IMR-90 (cell line): ENCODE measurements around the gene CAMTA1. TPM values are rescaled to one million over a fixed set of nuclear protein-coding genes. Genes with fewer than 3 reads are reported as not detected.

Experiments used
- ATAC-seq: fragments of 200-7000 bp; cut with Tn5 transposase; 2 replicates; pipeline ENCODE4 v1.9.1; 2020; ENCODE audit warnings: low read depth, mild to moderate bottlenecking, moderate library complexity
- BruUV-seq: library from RNA; stranded (reverse); fragments of 400-500 nt; replicated peaks from 2 replicates; lab custom pipeline; 2021; lab: Mats Ljungman, UMichigan
- CTCF ChIA-PET: fragments of 300-600 bp; formaldehyde crosslinking; extraction: SDS; loops from one replicate; lab custom pipeline; 2021; ENCODE audit warnings: antibody characterized with exemption; lab: Yijun Ruan, JAX
- POLR2A ChIA-PET: fragments of 300-600 bp; sonication (Branson Sonifier 250); formaldehyde crosslinking; loops from one replicate; lab custom pipeline; 2022; ENCODE audit warnings: antibody characterized with exemption; ENCODE audit not compliant: unreplicated experiment; lab: Charles Lee
- DNase-seq: peaks from one replicate; pipeline ENCODE4 v3.0.0; 2013
- H2AFZ ChIP-seq: replicated peaks from 2 replicates; pipeline ENCODE3; 2013; ENCODE audit warnings: low read length, mild to moderate bottlenecking; ENCODE audit not compliant: poor library complexity
- H2AK5ac ChIP-seq: 2 replicates; pipeline ENCODE4 v1.6.1; 2013; ENCODE audit warnings: low read depth, low read length, inconsistent platforms
- H2AK9ac ChIP-seq: replicated peaks from 2 replicates; pipeline ENCODE3; 2013; ENCODE audit warnings: mild to moderate bottlenecking, low read depth, low read length, moderate library complexity; ENCODE audit not compliant: poor library complexity
- H2BK120ac ChIP-seq: 2 replicates; pipeline ENCODE4 v1.6.1; 2013; ENCODE audit warnings: low read depth, low read length, inconsistent platforms
- H2BK15ac ChIP-seq: 3 replicates; pipeline ENCODE4 v1.6.1; 2013; ENCODE audit warnings: low read depth, low read length, inconsistent platforms
- H2BK20ac ChIP-seq: 2 replicates; pipeline ENCODE4 v1.6.1; 2013; ENCODE audit warnings: low read depth, mild to moderate bottlenecking, inconsistent platforms, low read length, moderate library complexity
- H2BK5ac ChIP-seq: 2 replicates; pipeline ENCODE4 v1.6.1; 2013; ENCODE audit warnings: mild to moderate bottlenecking, low read depth, low read length, inconsistent platforms; ENCODE audit not compliant: poor library complexity, severe bottlenecking
- H3K14ac ChIP-seq: replicated peaks from 2 replicates; pipeline ENCODE4 v1.6.1; 2013; ENCODE audit warnings: low read depth, low read length, inconsistent platforms
- H3K18ac ChIP-seq: 2 replicates; pipeline ENCODE4 v1.6.1; 2013; ENCODE audit warnings: low read depth, low read length, control low read depth
- H3K23ac ChIP-seq: 2 replicates; pipeline ENCODE4 v1.6.1; 2013; ENCODE audit warnings: low read depth, low read length, inconsistent platforms
- H3K27ac ChIP-seq: 2 replicates; pipeline ENCODE4 v1.5.1; 2013; ENCODE audit warnings: mild to moderate bottlenecking, control low read depth, low read length; ENCODE audit not compliant: insufficient read depth
- H3K27me3 ChIP-seq: 2 replicates; pipeline ENCODE4 v1.6.1; 2013; ENCODE audit warnings: low read length; ENCODE audit not compliant: control insufficient read depth, insufficient read depth
- H3K36me3 ChIP-seq: 2 replicates; pipeline ENCODE4 v1.6.1; 2013; ENCODE audit warnings: low read length, mixed read lengths; ENCODE audit not compliant: control insufficient read depth, insufficient read depth
- H3K4ac ChIP-seq: 2 replicates; pipeline ENCODE4 v1.6.1; 2013; ENCODE audit warnings: low read depth, low read length, inconsistent platforms
- H3K4me1 ChIP-seq: 2 replicates; pipeline ENCODE4 v1.6.1; 2013; ENCODE audit warnings: low read length, mixed read lengths; ENCODE audit not compliant: control insufficient read depth, insufficient read depth
- H3K4me2 ChIP-seq: 2 replicates; pipeline ENCODE4 v1.6.1; 2013; ENCODE audit warnings: low read depth, mild to moderate bottlenecking, control low read depth, low read length, moderate library complexity
- H3K4me3 ChIP-seq: 2 replicates; pipeline ENCODE4 v1.5.1; 2013; ENCODE audit warnings: low read depth, mild to moderate bottlenecking, control low read depth, low read length, moderate library complexity; ENCODE audit not compliant: insufficient read depth
- H3K56ac ChIP-seq: 2 replicates; pipeline ENCODE4 v1.6.1; 2013; ENCODE audit warnings: low read length, inconsistent platforms; ENCODE audit not compliant: insufficient read depth; ENCODE audit errors: extremely low read depth
- H3K79me1 ChIP-seq, 2 experiments: 2 replicates each; pipeline ENCODE4 v1.6.1; 2013; ENCODE audit warnings: low read length in 2 of 2, inconsistent platforms in 1 of 2, low read depth in 1 of 2
- H3K9ac ChIP-seq: 2 replicates; pipeline ENCODE4 v1.6.1; 2013; ENCODE audit warnings: low read depth, low read length, control low read depth
- H3K9me1 ChIP-seq: 2 replicates; pipeline ENCODE4 v1.6.1; 2013; ENCODE audit warnings: low read length, inconsistent platforms; ENCODE audit not compliant: insufficient read depth
- H3K9me3 ChIP-seq: 2 replicates; pipeline ENCODE4 v1.6.1; 2013; ENCODE audit warnings: low read length; ENCODE audit not compliant: control insufficient read depth, insufficient read depth
- H4K20me1 ChIP-seq: 2 replicates; pipeline ENCODE4 v1.6.1; 2013; ENCODE audit warnings: low read length, inconsistent platforms; ENCODE audit not compliant: insufficient read depth
- H4K5ac ChIP-seq: 2 replicates; pipeline ENCODE4 v1.6.1; 2013; ENCODE audit warnings: mild to moderate bottlenecking, low read depth, low read length, control low read depth
- H4K8ac ChIP-seq, 2 experiments: 2 replicates each; pipeline ENCODE4 v1.6.1; 2013; ENCODE audit warnings: low read depth in 2 of 2, low read length in 2 of 2, control low read depth in 1 of 2, inconsistent platforms in 1 of 2
- H4K91ac ChIP-seq: 2 replicates; pipeline ENCODE4 v1.6.1; 2013; ENCODE audit warnings: low read depth, low read length, inconsistent platforms; ENCODE audit not compliant: insufficient read depth
- BHLHE40 ChIP-seq: fragments of 150-350 bp; IDR thresholded peaks from 2 replicates; pipeline ENCODE4 v1.6.1; 2016; ENCODE audit warnings: mild to moderate bottlenecking, low read depth, low read length
- CEBPB ChIP-seq: IDR thresholded peaks from 2 replicates; pipeline ENCODE4 v1.6.1; 2012; ENCODE audit warnings: low read depth, low read length, improper control_type of control experiment
- CHD1 ChIP-seq: IDR thresholded peaks from 2 replicates; pipeline ENCODE4 v1.6.1; 2012; ENCODE audit warnings: low read depth, low read length, improper control_type of control experiment
- ELK1 ChIP-seq: fragments of 150-350 bp; IDR thresholded peaks from 2 replicates; pipeline ENCODE4 v1.6.1; 2016; ENCODE audit warnings: low read depth, mild to moderate bottlenecking, low read length, moderate library complexity, borderline replicate concordance
- MAZ ChIP-seq: IDR thresholded peaks from 2 replicates; pipeline ENCODE4 v1.6.1; 2012; ENCODE audit warnings: low read depth, mild to moderate bottlenecking, low read length, improper control_type of control experiment, moderate library complexity, borderline replicate concordance
- MXI1 ChIP-seq: IDR thresholded peaks from 2 replicates; pipeline ENCODE4 v1.6.1; 2012; ENCODE audit warnings: low read depth, mild to moderate bottlenecking, low read length, moderate library complexity, borderline replicate concordance
- RAD21 ChIP-seq: IDR thresholded peaks from 2 replicates; pipeline ENCODE4 v1.6.1; 2012; ENCODE audit warnings: low read length, improper control_type of control experiment
- RFX5 ChIP-seq: IDR thresholded peaks from 2 replicates; pipeline ENCODE4 v1.8.0; 2012; ENCODE audit warnings: low read depth, mild to moderate bottlenecking, low read length, moderate library complexity
- SMC3 ChIP-seq: fragments of 150-350 bp; IDR thresholded peaks from 2 replicates; pipeline ENCODE4 v1.6.1; 2016; ENCODE audit warnings: low read depth, mild to moderate bottlenecking, antibody characterized with exemption, low read length, moderate library complexity
- USF2 ChIP-seq: fragments of 150-350 bp; IDR thresholded peaks from 2 replicates; pipeline ENCODE4 v1.6.1; 2017; ENCODE audit warnings: mild to moderate bottlenecking, antibody characterized with exemption, low read length, low read depth
- WGBS, 2 experiments: methylation state at CpG; one replicate each; pipeline versions ENCODE4 v1.1.5 to v1.1.7; 2013; ENCODE audit warnings: missing lambda C conversion rate in 2 of 2; ENCODE audit not compliant: insufficient read length in 1 of 2; ENCODE audit errors: extremely low coverage in 2 of 2; 5-methylcytosine and 5-hydroxymethylcytosine counted together
- dilution Hi-C: fragments of 300-500 bp; cut with HindIII; formaldehyde crosslinking; loops from one replicate; pipeline ENCODE4 v1.14.3; 2018; ENCODE audit warnings: low sequenced_read_pairs; ENCODE audit not compliant: unreplicated experiment
- in situ Hi-C: fragments of 300-500 bp; cut with MboI; formaldehyde crosslinking; loops from 3 replicates; pipeline ENCODE4 v1.14.3; 2019; ENCODE audit warnings: low sequenced_read_pairs, inconsistent platforms, mixed read lengths
- intact Hi-C: fragments of 100-400 bp; cut with micrococcal nuclease; formaldehyde crosslinking; loops from 2 replicates; pipeline ENCODE4 v1.10.0; 2022
- polyA plus RNA-seq, 3 experiments: library from polyadenylated mRNA; depleted of rRNA; stranded (reverse); fragments of >200 nt; gene quantifications; 2 replicates each; pipeline ENCODE4 v1.2.3, GENCODE V29; 2012; ENCODE audit warnings: low replicate concordance in 1 of 3
- total RNA-seq: library from RNA; depleted of rRNA; stranded (reverse); fragments of >200 nt; gene quantifications from 2 replicates; pipeline ENCODE4 v1.2.3, GENCODE V29; 2012

Gene CAMTA1
- total and polyA plus RNA-seq, 2 of the 4 experiments (the other 2 are of a cell fraction) = 35.5 to 74.3 TPM

- in situ Hi-C loops = no loop called here
- ATAC-seq (no peak), DNase-seq (no peak)
- TF ChIP-seq RFX5 = no peak
- no peak for TF ChIP-seq CEBPB
- TF ChIP-seq ELK1 = no peak
- no peak for TF ChIP-seq MAZ
- no peak for TF ChIP-seq SMC3
- no peak for TF ChIP-seq BHLHE40
- no peak for TF ChIP-seq CHD1
- no peak for TF ChIP-seq MXI1
- no peak for TF ChIP-seq RAD21
- TF ChIP-seq USF2 = no peak
- Histone ChIP-seq H3K4me1 (no peaks in the 10 kb centered on the region), H3K18ac (no peak overlapping the region), H2AK5ac (no peak overlapping the region), H3K23ac (no peak overlapping the region), H3K4ac (no peak overlapping the region), H4K5ac (no peak overlapping the region), H4K8ac (no peak overlapping the region), H3K27me3 (peaks cover 22% of the 10 kb centered on the region), H3K36me3 (no peaks in the 10 kb centered on the region), H2BK120ac (no peak overlapping the region), H3K79me1 (no peaks in the 10 kb centered on the region), H3K4me3 (no peak overlapping the region), H3K4me2 (no peak overlapping the region), H3K27ac (no peak overlapping the region), H2BK20ac (no peak overlapping the region), H3K56ac (no peak overlapping the region), H3K9ac (no peak overlapping the region), H4K20me1 (no peaks in the 10 kb centered on the region), H2AK9ac (no peak overlapping the region), H2BK15ac (no peak overlapping the region), H2BK5ac (no peak overlapping the region), H3K9me1 (no peaks in the 10 kb centered on the region), H3K14ac (no peak overlapping the region), H2AFZ (no peak overlapping the region), H4K91ac (no peak overlapping the region), H3K9me3 (peaks cover 3% of the 10 kb centered on the region; the same call in 1 of the 2 replicates)
- dilution Hi-C loops = no loop called here
- CTCF ChIA-PET = no interaction called here
- POLR2A ChIA-PET = no interaction called here
- no TSS peak for BruUV-seq
- no CpG with 5 or more reads among the region's 18 CpGs for WGBS, 2 experiments
- intact Hi-C loops = no loop called here
Observed at GRCh38 chr1:7587108-7587772, 802.0 kb downstream of the CAMTA1 start.
